ENCODE results near the gene LTF.

DNA sequence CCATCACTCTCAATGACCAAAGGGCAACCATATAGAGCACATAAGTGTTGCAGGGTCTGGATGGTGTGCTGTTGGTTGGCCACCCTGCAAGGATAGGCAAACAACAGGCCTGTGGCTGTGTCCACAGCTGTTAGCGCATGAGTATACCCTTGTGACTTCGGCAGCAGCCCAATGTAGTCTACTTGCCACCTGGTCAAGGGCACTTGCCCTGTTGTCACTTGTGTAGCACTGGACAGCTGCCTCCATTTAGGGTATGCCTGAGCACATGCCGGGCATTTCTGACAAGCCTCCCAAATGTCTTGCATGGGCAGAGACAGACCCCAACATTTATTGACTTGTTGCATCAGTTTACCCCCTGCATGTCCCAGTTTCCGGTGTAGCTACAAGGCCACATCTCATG lies 44.9 kb downstream of the LTF start:
- TF ChIP-seq, protein P1, sequence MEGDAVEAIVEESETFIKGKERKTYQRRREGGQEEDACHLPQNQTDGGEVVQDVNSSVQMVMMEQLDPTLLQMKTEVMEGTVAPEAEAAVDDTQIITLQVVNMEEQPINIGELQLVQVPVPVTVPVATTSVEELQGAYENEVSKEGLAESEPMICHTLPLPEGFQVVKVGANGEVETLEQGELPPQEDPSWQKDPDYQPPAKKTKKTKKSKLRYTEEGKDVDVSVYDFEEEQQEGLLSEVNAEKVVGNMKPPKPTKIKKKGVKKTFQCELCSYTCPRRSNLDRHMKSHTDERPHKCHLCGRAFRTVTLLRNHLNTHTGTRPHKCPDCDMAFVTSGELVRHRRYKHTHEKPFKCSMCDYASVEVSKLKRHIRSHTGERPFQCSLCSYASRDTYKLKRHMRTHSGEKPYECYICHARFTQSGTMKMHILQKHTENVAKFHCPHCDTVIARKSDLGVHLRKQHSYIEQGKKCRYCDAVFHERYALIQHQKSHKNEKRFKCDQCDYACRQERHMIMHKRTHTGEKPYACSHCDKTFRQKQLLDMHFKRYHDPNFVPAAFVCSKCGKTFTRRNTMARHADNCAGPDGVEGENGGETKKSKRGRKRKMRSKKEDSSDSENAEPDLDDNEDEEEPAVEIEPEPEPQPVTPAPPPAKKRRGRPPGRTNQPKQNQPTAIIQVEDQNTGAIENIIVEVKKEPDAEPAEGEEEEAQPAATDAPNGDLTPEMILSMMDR (IDR thresholded peaks at IDR 0.05; ENCODE audit: insufficient read depth, low read length): no peak
- TF ChIP-seq, protein P2, sequence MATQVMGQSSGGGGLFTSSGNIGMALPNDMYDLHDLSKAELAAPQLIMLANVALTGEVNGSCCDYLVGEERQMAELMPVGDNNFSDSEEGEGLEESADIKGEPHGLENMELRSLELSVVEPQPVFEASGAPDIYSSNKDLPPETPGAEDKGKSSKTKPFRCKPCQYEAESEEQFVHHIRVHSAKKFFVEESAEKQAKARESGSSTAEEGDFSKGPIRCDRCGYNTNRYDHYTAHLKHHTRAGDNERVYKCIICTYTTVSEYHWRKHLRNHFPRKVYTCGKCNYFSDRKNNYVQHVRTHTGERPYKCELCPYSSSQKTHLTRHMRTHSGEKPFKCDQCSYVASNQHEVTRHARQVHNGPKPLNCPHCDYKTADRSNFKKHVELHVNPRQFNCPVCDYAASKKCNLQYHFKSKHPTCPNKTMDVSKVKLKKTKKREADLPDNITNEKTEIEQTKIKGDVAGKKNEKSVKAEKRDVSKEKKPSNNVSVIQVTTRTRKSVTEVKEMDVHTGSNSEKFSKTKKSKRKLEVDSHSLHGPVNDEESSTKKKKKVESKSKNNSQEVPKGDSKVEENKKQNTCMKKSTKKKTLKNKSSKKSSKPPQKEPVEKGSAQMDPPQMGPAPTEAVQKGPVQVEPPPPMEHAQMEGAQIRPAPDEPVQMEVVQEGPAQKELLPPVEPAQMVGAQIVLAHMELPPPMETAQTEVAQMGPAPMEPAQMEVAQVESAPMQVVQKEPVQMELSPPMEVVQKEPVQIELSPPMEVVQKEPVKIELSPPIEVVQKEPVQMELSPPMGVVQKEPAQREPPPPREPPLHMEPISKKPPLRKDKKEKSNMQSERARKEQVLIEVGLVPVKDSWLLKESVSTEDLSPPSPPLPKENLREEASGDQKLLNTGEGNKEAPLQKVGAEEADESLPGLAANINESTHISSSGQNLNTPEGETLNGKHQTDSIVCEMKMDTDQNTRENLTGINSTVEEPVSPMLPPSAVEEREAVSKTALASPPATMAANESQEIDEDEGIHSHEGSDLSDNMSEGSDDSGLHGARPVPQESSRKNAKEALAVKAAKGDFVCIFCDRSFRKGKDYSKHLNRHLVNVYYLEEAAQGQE (IDR thresholded peaks at IDR 0.05; ENCODE audit: insufficient replicate concordance, low read depth): no peak
- no peak for TF ChIP-seq POLR2AphosphoS5 (IDR thresholded peaks at IDR 0.05; ENCODE audit: low read depth)
- no peak for TF ChIP-seq SPI1 (IDR thresholded peaks at IDR 0.05; ENCODE audit: borderline replicate concordance, low read depth)

Data from HL-60 (cell line).